RWPE2 (cell line): ENCODE measurements around the gene LSG1.
A peak's percentile ranks its signal among the peaks of the same experiment; 100 is the strongest.

Source experiments
- ATAC-seq: fragments of 200-7000 bp; cut with Tn5 transposase; 3 replicates; pipeline ENCODE4 v1.9.1; 2021; ENCODE audit warnings: low read depth
- DNase-seq: peaks from one replicate; pipeline ENCODE4 v3.0.0-alpha.2; 2020; ENCODE audit warnings: low spot score
- H3K27ac ChIP-seq: fragments of 450-650 bp; 2 replicates; pipeline ENCODE4 v1.5.1; 2017; ENCODE audit warnings: mild to moderate bottlenecking; ENCODE audit not compliant: poor library complexity, severe bottlenecking
- H3K27me3 ChIP-seq: fragments of 250-450 bp; sonication (Bioruptor Pico); 2 replicates; pipeline ENCODE4 v1.5.1; 2021; ENCODE audit warnings: mild to moderate bottlenecking, moderate library complexity; ENCODE audit not compliant: insufficient read depth, poor library complexity, severe bottlenecking
- H3K36me3 ChIP-seq: fragments of 250-450 bp; sonication (Bioruptor Pico); 2 replicates; pipeline ENCODE4 v1.5.1; 2020; ENCODE audit warnings: low read depth, mild to moderate bottlenecking, moderate library complexity
- H3K4me1 ChIP-seq: fragments of 250-450 bp; sonication (Bioruptor Pico); 2 replicates; pipeline ENCODE4 v1.5.1; 2021; ENCODE audit warnings: mild to moderate bottlenecking, moderate library complexity; ENCODE audit not compliant: insufficient read depth, poor library complexity, severe bottlenecking
- H3K4me3 ChIP-seq: fragments of 250-450 bp; sonication (Bioruptor Pico); 2 replicates; pipeline ENCODE4 v1.5.1; 2021; ENCODE audit warnings: mild to moderate bottlenecking, moderate library complexity; ENCODE audit not compliant: severe bottlenecking
- H3K9me3 ChIP-seq: fragments of 250-450 bp; sonication (Bioruptor Pico); 2 replicates; pipeline ENCODE4 v1.5.1; 2021; ENCODE audit warnings: mild to moderate bottlenecking, moderate library complexity; ENCODE audit not compliant: severe bottlenecking
- TF ChIP-seq, protein P1 (sequence below): fragments of 450-650 bp; IDR thresholded peaks from one replicate; pipeline ENCODE4 v1.5.1; 2017; ENCODE audit warnings: mild to moderate bottlenecking, moderate library complexity; ENCODE audit not compliant: poor library complexity, severe bottlenecking

LSG1 gene

GRCh38 chr3:194622621-194623340 lies 49.2 kb downstream of the LSG1 start:
- TF ChIP-seq, protein P1, sequence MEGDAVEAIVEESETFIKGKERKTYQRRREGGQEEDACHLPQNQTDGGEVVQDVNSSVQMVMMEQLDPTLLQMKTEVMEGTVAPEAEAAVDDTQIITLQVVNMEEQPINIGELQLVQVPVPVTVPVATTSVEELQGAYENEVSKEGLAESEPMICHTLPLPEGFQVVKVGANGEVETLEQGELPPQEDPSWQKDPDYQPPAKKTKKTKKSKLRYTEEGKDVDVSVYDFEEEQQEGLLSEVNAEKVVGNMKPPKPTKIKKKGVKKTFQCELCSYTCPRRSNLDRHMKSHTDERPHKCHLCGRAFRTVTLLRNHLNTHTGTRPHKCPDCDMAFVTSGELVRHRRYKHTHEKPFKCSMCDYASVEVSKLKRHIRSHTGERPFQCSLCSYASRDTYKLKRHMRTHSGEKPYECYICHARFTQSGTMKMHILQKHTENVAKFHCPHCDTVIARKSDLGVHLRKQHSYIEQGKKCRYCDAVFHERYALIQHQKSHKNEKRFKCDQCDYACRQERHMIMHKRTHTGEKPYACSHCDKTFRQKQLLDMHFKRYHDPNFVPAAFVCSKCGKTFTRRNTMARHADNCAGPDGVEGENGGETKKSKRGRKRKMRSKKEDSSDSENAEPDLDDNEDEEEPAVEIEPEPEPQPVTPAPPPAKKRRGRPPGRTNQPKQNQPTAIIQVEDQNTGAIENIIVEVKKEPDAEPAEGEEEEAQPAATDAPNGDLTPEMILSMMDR, result no peak

DNA sequence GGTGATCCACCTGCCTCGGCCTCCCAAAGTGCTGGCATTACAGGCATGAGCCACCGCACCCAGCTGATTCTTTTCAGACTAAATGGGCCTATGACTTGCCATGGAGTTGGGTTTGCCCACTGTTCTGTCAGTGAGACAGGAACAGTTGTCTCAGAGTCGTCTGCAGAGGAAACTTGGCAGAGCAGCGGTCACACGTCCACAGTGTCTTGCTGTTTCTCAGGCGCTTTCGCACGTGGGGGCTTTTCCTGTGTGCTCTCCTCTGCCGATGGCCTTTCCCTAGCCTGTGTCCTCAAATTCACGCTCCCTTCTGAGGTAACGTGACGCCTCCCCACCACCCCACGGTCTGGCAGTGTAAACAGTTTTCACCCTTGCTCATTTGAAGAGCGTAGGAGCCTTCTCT lies 50.0 kb downstream of the LSG1 start:
- peaks cover 15% of the 10 kb centered on the region for H3K36me3 ChIP-seq
- H3K27ac ChIP-seq, result no peak overlapping the region
- H3K27me3 ChIP-seq, result no peaks in the 10 kb centered on the region
- H3K4me1 ChIP-seq, result no peaks in the 10 kb centered on the region
- no peak for ATAC-seq
- TF ChIP-seq, protein P1, result no peak
- H3K9me3 ChIP-seq, result no peaks in the 10 kb centered on the region
- DNase-seq, result no peak
- no peak overlapping the region for H3K4me3 ChIP-seq

More at GRCh38 chr3:194622621-194623340, 49.2 kb downstream of the LSG1 start:
- H3K4me3 ChIP-seq, result no peak overlapping the region
- peak; percentile 17 for DNase-seq
- H3K27me3 ChIP-seq, result no peaks in the 10 kb centered on the region
- H3K9me3 ChIP-seq, result no peaks in the 10 kb centered on the region
- no peaks in the 10 kb centered on the region for H3K4me1 ChIP-seq
- no peak for ATAC-seq
- H3K36me3 ChIP-seq, result peaks cover 15% of the 10 kb centered on the region
- H3K27ac ChIP-seq, result no peak overlapping the region

- DNase-seq (no peak), ATAC-seq (no peak)
- no peaks in the 10 kb centered on the region for H3K27me3 ChIP-seq
- H3K27ac ChIP-seq, result no peak overlapping the region
- peaks cover 4% of the 10 kb centered on the region; the same call in 1 of the 2 replicates for H3K36me3 ChIP-seq
- no peaks in the 10 kb centered on the region for H3K4me1 ChIP-seq
- TF ChIP-seq, protein P1, result no peak
- no peak overlapping the region for H3K4me3 ChIP-seq
- H3K9me3 ChIP-seq, result no peaks in the 10 kb centered on the region
These were observed 51.8 kb downstream of the LSG1 start for GRCh38 chr3:194620196-194620595.

DNA sequence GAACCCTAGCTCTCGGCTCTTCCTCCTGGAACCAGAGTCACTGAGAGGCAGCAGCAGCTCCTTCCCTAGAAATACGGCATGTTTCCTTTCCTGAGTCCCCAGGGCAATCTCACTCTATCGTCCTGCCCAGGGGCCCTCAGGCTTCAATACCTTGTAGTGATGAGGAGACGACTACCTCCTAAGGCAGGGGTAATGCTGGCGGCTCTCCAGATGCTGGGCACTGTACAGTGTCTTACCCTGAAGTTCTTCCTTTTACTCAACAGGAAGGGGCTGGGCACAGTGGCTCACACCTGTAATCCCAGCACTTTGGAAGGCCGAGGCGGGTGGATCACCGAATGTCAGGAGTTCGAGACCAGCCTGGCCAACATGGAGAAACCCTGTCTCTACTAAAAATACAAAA lies 52.2 kb downstream of the LSG1 start:
- TF ChIP-seq, protein P1, result no peak
- H3K27ac ChIP-seq, result no peak overlapping the region
- ATAC-seq (no peak), DNase-seq (no peak)
- H3K36me3 ChIP-seq, result 0 out of 2 replicates have a peak, but pooled peaks cover 4% of the 10 kb centered on the region
- no peak overlapping the region for H3K4me3 ChIP-seq
- no peaks in the 10 kb centered on the region for H3K4me1 ChIP-seq
- no peaks in the 10 kb centered on the region for H3K9me3 ChIP-seq
- no peaks in the 10 kb centered on the region for H3K27me3 ChIP-seq

DNA sequence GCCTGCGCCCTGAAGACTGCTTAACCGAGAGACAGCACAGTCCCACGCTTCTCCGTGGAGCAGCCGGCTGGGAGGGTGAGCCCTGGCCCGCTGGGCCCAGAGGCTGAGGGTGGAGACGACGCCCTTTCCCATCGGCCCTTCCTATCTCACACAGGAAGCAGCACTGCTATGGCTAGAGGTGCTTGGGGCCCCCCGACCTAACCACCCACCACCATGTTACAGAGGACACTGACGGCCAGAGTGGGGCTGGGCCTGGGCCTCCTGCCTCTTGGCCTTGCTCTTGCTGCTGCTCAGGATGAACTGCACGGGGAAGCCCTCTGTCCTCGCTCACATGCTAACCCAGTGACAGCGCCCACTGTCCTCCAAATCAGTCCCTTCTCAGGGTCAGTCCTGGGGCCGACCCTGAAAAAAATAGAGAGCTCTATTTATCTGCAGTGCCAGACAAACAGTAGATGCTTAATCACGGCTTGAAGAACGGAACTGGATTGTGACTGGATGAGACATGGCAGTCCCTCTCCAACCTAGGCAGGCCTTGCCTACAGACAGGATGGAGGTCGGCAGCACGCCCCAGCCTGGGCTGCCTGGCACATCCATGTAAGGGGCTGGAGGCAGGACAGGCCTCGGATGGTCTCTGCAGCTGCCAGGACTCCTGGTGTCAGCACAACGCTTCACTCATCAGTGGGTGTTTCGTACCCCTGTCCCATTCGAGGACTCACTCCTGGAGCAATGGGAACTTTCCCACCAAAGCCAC lies 53.0 kb downstream of the LSG1 start:
- no peaks in the 10 kb centered on the region for H3K9me3 ChIP-seq
- H3K4me1 ChIP-seq, result no peaks in the 10 kb centered on the region
- H3K27me3 ChIP-seq, result no peaks in the 10 kb centered on the region
- no peak for DNase-seq
- no peak overlapping the region for H3K4me3 ChIP-seq
- no peak overlapping the region for H3K27ac ChIP-seq
- no peak for ATAC-seq
- TF ChIP-seq, protein P1, result no peak
- 0 out of 2 replicates have a peak, but pooled peaks cover 4% of the 10 kb centered on the region for H3K36me3 ChIP-seq
